Putamen (tissue), 1 donor: ENCODE results near the gene RAD50.
"Not testable (repeated sequence)": the region's sequence is repeated elsewhere in the genome, so short reads cannot be mapped to it uniquely, and the experiment has no call there.

Source experiments
- DNase-seq: peaks from one replicate; pipeline ENCODE4 v3.0.0-alpha.2; 2016; ENCODE audit warnings: low spot score

RAD50 gene

DNA sequence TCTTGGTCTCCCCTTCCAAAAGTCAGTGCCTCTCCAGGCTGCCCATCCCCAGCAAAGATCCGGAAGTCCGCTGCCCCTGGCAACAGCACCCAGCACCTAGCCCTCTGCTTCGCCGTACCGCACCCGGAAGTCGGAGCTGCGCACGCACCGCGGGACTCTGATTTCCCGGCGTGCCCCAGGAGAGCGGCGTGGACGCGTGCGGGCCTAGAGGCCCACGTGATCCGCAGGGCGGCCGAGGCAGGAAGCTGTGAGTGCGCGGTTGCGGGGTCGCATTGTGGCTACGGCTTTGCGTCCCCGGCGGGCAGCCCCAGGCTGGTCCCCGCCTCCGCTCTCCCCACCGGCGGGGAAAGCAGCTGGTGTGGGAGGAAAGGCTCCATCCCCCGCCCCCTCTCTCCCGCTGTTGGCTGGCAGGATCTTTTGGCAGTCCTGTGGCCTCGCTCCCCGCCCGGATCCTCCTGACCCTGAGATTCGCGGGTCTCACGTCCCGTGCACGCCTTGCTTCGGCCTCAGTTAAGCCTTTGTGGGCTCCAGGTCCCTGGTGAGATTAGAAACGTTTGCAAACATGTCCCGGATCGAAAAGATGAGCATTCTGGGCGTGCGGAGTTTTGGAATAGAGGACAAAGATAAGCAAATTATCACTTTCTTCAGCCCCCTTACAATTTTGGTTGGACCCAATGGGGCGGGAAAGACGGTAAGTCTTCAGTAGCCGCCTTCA lies at the start of gene RAD50:
TSS of gene RAD50 (plus strand) at position 215 of the 715 bp plus-strand sequence. CDS start at position 563, 348 bp downstream.
- DNase-seq = peak; percentile 89

DNA sequence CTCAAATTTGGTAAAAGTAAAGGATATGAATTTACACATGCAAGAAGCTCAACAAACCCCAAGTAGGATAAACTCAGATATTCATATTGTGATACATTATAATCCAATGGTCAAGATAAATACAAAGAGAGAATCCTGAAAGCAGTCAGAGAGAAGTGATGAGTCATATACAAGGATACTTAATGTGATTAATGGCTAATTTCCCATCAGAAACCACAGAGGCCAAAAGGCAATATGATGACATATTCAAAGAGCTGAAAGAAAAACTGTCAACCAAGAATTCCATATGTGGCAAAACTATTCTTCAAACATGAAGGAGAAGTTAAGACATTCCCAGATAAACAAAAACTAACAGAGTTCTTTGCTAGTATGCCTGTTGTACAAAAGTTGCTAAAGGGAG lies 46.7 kb upstream of the RAD50 start:
- no peak for DNase-seq

DNA sequence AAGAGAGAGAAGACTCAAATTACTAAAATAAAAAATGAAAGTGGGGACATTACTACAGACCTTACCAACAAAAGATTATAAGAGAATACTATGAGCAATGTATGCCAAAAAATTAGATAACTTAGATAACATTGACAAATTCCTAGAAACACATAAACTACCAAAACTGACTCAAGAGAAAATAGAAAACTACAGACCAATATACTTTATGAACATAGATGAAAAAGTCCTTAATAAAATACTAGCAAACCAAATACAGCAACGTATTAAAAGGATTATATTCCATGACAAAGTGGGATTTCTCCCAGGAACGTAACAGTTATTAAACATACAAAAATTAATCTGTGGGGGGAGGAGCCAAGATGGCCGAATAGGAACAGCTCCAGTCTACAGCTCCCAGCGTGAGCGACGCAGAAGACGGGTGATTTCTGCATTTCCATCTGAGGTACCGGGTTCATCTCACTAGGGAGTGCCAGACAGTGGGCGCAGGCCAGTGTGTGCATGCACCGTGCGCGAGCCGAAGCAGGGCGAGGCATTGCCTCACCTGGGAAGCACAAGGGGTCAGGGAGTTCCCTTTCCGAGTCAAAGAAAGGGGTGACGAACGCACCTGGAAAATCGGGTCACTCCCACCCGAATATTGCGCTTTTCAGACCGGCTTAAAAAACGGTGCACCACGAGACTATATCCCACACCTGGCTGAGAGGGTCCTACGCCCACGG lies 43.0 kb upstream of the RAD50 start:
- not testable (repeated sequence) for DNase-seq

DNA sequence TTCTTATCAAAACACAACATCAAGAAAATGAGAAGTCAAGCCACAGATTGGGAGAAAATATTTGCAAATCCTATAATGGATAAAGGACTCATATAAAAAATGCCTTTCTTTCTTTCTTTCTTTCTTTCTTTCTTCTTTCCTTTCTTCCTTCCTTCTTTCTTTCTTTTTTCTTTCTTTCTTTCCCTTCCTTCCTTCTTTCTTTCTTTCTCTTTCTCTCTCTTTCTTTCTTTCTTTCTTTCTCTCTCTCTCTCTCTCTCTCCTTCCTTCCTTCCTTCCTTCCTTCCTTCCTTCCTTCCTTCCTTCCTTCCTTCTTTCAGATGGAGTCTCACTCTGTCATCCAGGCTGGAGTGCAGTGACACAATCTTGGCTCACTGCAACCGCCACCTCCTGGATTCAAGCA lies 34.7 kb upstream of the RAD50 start:
- not testable (repeated sequence) for DNase-seq

DNA sequence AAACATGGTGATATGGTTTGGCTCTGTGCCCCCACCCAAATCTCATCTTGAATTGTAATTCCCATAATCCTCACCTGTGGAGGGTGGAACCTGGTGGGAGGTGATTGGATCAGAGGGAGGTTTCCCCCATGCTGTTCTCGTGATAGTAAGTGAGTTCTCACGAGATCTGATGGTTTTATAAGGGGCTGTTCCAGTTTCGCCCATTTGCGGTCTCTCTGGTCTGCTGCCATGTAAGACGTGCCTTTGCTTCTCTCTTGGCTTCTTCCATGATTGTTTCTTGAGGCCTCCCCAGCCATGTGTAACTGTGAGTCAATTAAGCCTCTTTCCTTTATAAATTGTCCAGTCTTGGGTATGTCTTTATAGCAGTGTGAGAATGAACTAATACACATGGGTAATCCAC lies 31.9 kb upstream of the RAD50 start:
- DNase-seq = not testable (repeated sequence)

DNA sequence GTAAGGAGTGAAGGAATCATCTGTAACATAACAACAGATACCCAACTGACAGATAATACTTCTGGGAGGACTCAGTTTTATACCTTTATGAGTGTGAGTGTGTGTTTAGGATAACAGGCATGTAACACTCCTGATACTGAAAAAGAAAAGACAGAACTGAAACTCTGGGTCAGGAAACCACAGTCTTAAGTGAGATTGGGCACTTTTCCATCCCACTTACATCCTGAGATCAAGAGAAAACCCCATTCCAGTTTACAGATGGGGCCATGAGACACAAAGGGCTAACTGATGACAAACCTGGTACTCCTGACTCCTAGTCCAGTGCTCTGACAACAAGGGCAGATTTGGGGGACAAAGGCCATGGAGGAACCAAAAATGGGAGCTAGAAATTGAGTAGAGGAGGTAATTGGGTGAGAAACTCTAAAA lies 31.5 kb upstream of the RAD50 start:
- no peak for DNase-seq

DNA sequence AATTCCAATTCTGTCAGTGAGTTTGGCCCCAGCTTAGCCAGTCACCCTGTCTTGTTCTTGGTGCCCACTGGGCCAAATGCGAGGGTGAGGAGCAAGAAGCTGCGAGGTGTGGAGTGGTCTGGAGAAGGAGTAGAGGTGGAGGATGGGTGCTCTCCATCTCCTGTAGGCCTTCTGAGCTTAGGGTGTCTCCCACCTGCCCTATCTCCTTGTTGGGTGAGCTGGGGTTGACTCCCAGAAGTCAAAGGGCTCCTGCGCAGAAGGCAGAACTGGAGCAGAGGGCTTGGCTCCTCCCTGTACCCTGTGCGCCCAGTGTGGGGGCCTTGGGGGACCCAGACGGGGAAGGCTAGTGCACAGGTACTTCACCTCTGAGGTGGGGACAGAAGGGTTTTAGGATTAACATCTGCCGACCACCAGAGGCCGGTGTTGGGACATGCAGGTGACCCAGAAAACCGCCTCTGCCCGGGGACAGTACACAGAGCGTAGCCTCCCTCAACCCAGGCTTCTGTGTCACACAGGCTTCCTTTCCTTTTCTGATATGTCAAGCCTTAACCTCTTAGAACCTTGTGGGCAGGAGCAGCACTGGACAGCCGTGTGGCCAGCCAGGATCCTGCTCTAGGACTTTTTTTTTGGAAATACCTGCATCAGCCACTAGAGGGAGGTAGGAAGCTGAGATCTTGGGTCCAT lies 30.3 kb upstream of the RAD50 start:
- peak; percentile 30 for DNase-seq

DNA sequence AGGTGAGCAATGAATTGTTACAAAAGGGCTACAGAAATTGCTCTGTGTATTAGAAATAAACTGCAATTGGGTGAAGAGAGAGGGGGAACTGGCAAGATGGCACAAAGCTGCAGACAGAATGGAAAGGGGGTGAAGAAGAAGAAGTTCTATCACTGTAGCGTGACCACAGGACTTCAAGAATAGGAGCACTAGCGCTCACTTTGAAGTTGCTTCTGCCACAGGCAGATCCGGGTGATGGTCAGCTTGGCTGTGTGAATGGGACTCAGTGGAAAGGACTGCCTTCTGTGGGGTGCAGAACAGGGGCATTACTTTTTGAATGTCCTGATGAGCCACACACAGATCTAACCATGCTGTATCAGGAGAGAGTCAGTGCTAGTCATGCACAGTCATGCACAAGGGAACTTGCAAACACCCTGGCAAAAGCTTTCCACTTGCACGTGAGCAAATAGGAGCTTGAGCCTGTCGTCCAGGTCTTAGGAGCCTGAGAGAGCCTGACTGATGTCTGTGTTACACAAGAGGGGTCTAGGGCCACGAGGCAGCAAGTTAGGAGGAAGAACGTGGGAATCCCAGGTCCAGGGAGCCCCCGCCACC lies 29.7 kb upstream of the RAD50 start:
- DNase-seq = no peak

DNA sequence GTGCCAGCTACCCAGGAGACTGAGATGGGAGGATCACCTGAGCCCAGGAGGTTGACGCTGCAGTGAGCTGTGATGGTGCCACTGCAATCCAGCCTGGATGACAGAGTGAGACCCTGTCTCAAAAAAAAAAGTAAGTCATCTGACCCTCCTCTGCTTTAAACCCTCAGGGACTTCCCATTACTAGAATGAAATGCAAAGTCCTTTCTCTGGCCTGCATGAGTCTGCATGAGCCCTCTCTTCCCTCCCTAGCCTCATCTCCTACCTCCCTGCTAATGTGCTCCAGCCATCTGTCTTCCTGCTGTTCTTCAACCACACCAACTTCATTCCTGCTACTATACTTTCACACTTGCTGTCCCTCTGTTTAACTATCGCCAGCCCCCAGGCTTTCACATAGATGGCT lies 28.8 kb upstream of the RAD50 start:
- no peak for DNase-seq

DNA sequence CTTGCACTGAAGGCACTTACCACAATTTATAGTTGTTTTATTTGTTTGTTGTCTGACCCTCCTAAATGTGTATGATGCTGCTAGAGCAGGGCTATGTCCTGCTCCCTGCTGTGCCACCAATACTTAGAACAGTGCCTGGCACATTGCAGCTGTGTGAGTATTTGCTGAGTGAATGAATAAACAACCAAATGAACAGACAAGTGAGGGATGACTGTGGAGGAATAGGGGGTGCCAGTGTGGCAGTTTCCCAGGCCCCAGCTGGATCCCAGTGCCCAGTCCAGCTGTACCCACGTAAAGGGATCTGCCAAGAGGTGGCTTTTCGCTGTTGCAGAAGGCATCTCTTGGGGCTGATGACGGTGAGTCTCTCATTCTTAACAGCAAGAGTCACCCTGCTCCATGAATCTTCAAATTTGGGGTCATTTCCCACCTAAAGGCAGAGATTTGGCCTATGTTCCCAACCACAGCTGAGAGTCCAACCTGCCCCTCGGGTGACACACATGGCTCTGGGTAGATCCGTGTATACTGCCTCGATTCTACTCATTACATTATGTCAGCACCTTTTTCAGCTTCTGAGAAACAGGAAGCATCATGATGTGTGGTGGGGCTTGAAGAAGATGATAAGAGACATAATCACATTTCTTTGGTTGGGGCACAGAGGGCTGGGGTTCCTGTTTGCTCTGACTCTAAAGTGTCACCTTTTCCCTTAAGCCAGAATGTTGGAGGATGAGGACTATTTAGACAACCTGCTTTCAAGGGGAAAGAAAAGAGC lies 27.7 kb upstream of the RAD50 start:
- DNase-seq = peak; percentile 19

DNA sequence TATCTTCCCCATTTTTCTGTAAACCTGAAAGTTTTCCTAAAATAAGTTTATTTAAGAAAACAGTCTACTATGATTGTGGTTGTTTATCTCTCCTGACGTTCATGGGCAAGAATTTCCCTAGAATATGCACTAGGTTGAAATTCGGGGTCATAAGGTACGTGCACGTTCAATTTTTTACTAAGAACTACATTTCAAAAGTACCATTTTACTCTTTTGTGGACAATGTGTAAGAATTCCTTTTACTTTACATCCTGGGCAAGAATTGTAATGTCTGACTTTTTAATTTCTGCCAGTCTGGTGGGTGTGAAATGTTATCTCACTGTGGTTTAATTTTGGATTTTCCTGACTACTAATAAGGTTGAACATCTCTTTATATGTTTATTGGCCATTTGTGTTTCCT lies 25.8 kb upstream of the RAD50 start:
- no peak for DNase-seq

DNA sequence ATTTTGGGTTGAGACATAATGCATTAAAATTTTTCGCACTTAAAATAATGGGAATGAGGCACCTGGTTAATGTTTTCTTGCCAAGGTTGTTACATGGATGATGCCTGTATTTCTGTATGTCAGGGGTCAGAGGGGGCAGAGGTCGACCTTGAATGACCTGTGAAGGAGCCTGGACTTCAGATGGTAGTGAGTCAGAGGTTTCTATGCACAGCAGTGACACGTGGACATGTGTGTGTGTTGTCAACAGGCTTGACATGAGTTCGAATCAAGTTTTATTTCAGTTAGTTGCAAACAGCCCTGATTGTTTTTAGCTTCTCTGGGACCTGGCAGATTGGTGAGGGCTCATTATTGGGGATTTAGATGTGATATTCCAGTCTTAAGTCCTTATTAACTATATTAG lies 17.1 kb upstream of the RAD50 start:
- DNase-seq = no peak

DNA sequence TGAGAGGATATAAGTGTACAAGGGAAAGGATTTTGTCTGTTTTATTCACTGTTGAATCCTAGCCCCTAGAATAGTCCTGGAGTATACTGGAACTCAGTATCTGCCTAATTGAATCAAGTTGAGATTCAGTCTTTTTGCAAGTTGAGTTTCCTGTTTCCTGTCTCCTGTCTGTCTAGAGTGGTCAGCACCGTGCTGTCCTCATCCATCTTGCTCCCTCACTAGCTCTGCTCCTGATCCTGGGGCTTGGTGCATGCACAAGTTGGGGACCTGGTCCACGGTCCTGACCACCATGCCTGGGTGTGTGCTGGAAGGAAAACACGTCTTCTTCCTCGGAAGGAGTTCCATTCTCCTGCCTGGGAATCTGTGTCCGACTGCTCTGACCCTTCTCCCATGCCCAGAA lies 16.6 kb upstream of the RAD50 start:
- DNase-seq = no peak

DNA sequence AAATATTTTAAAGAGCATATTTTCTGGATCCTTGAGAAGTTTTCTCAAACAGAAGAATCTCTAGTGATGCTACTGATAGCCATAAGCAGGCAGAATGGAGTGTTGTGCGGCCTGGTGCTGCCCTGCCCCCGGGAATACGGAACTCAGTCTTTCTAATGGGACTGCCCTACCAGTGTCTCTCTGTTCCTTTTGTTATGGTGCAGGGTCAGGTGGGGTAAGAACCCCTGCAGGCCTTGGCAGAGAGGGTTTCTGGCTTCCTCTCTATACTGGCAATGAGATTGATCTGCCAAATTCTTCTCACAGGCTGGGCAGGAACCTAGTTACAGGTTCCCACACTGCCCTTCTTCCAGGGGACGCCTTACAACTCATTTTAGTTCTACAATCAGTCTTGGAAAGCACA lies 16.0 kb upstream of the RAD50 start:
- DNase-seq = peak; percentile 8

DNA sequence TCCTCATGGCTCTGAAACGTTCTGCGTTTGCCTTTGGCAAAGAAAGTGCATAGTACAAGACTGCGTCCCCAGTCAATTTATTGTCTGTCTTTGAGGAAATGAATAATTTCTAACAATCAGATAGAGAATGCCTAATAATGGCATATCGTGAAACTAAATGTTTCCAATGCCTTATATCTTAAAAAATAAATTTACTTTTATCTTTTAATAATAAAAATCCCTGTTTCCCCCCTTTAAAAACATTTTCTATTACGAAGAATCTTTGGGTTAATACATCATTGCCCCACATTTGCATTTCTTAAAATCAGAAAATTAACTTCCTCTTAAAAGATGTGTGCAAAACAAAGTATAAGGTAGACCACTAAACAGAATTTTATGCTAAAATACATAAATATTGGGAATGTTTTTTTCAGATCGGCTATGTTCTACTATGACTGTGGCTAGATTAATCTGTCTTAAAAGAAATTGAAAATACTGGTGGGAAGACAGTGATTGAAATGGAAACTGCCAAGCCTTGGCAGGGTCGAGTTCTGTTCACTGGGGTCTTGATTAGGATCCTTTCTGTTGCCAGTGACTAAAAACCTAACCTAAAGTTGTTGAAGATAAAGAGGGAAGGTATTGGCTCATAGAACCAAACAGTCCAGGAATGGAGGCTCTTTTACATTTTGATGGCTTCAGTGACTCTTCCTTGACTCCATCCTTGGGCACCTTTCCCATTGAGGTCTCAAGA lies 13.1 kb upstream of the RAD50 start, which contains the start of gene IL5:
TSS of gene IL5 (minus strand) at position 51 of the 730 bp plus-strand sequence. CDS start at position 7, 44 bp downstream.
- no peak for DNase-seq

DNA sequence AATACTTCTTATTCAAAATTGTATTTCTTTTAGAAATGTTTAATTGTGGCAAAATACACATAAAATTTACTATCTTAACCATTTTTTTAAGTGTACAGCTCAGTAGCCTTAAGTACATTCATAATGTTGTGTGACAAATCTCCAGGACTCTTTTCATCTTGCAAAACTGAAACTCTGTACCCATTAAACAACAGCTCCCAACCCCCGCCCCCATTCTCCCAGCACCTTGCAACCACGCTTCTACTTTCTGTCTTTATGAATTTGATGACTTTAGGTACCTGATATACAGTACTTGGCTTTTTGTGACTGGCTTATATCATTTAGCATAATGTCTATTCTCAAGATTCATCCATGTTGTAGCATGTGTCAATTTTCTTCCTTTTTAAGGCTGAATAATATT lies 10.7 kb upstream of the RAD50 start:
- DNase-seq = no peak

DNA sequence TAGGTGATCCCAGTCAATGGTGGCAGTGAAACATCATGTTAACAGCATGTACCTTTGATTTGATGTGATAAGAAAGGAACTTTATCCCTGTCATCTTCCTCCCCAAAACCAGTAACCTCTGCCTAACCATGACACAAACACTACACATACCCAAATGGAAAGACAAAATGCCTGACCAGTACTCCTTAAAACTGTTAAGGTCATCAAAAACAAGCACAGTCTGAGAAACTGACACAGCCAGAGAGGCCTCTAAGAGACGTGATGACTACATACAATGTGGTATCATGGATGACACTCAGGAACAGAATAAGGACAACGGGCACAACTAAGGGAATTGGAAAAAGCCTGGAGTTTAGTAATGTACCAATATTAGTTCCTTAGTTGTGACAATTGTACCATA lies 9.5 kb upstream of the RAD50 start:
- no peak for DNase-seq

DNA sequence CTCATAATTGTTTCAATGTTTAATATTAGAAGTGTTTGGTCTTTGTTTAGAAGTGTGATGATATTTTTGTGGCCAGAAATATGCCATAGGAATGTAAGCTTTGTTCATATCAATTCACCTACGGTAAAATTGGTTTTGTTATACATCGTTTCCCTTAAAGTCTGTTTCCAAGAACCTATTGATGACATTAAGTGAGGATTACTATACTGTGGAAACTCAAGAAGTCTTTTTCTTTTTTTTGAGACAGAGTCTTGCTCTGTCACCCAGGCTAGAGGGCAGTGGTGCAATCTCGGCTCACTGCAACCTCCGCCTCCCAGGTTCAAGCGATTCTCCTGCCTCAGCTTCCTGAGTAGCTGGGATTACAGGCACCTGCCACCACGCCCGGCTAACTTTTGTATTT lies 7.9 kb upstream of the RAD50 start:
- not testable (repeated sequence) for DNase-seq

DNA sequence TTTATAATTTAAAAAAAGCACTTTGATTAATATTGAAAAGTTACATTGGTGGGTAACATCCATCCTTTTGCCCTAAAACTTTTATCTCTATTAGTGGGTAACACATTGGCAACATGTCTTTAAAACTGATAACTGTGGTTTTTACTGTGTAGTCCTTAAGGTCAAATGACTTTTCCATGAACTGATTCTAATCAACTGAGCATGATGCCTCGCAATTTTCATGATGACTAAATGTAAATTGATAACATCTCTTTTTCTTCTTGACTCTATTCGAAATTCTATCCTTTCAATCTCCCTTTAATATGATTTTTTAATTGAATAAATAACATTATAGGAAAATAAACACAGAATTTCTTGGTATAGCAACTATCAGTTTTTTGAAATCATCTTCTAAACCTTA lies 7.2 kb upstream of the RAD50 start:
- DNase-seq = no peak

DNA sequence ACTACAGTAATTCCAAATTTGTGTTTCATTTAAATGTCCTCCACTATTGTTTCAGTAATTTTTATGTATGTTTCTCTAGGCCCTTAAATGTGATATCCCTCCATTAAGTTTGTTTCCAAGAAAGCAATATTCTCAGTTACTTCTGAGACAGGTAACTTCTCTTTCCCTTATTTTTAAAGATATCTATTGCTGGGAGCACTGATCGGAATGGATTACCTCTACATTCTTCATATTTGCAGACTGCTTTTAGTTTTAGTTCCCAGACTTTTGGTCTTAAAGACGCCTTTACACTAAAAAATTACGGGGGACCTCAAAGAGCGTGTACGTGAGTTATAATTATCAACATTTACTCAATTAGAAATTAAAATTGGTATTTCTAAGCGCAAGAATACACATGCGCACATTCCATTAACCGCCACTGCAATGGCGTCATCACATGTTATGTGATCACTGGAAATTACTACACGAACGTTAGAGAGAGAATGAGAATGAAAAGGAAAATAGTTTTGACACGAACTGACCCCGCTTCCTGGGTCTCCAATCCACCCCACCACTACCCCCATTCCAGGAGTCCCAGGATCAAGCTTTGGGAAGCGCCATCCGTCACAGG lies 519 bp upstream of the RAD50 start:
- DNase-seq = no peak
